ENCODE results near the gene FADD. TPM values are rescaled to one million over a fixed set of nuclear protein-coding genes. Genes with fewer than 3 reads are reported as not detected.

Gene FADD
- total and polyA plus RNA-seq, 8 donors = 4.0 to 20.4 (median 16.5) TPM

- Histone ChIP-seq H3K27me3 (no peaks in the 10 kb centered on the region), H3K4me3 (no peak overlapping the region), H3K9me3 (no peaks in the 10 kb centered on the region), H3K36me3 (no peaks in the 10 kb centered on the region), H3K4me1 (no peaks in the 10 kb centered on the region), H3K27ac (no peak overlapping the region)
- WGBS, 5 donors = 36 to 56% (median 43%) methylated on average over 8 of the region's 8 CpGs
- TF ChIP-seq CTCF (IDR thresholded peaks at IDR 0.05) = no peak
- TF ChIP-seq POLR2AphosphoS5 (IDR thresholded peaks at IDR 0.05) = peak in 1 of 3 donors; percentile 12
- TF ChIP-seq POLR2A (IDR thresholded peaks at IDR 0.05) = no peak
- no peak for TF ChIP-seq EP300 (IDR thresholded peaks at IDR 0.05)
- intact Hi-C loops (cut with DNase I; ENCODE audit: low total_unique reads) = no loop called here
- peak; percentile 33 to 77 for DNase-seq
Observed at GRCh38 chr11:70225681-70226177, 22.6 kb downstream of the FADD start.

GRCh38 chr11:70226183-70226582, 23.1 kb downstream of the FADD start:
- H3K9me3 ChIP-seq = no peaks in the 10 kb centered on the region
- H3K27ac ChIP-seq = no peak overlapping the region
- no peaks in the 10 kb centered on the region for H3K4me1 ChIP-seq
- H3K27me3 ChIP-seq = no peaks in the 10 kb centered on the region
- WGBS, 5 donors = 68 to 93% (median 81%) methylated on average over 3 of the region's 3 CpGs
- no peak overlapping the region for H3K4me3 ChIP-seq
- intact Hi-C loops (cut with DNase I; ENCODE audit: low total_unique reads) = no loop called here
- no peak for TF ChIP-seq CTCF (IDR thresholded peaks at IDR 0.05)
- H3K36me3 ChIP-seq = no peaks in the 10 kb centered on the region
- no peak for DNase-seq

GRCh38 chr11:70226967-70227366, 23.9 kb downstream of the FADD start:
- Histone ChIP-seq H3K27ac (no peak overlapping the region), H3K4me1 (no peaks in the 10 kb centered on the region), H3K27me3 (no peaks in the 10 kb centered on the region), H3K36me3 (no peaks in the 10 kb centered on the region), H3K9me3 (no peaks in the 10 kb centered on the region), H3K4me3 (no peak overlapping the region)
- TF ChIP-seq EP300 (IDR thresholded peaks at IDR 0.05) = no peak
- TF ChIP-seq POLR2A (IDR thresholded peaks at IDR 0.05) = no peak
- TF ChIP-seq POLR2AphosphoS5 (IDR thresholded peaks at IDR 0.05) = no peak
- TF ChIP-seq CTCF (IDR thresholded peaks at IDR 0.05) = no peak
- no peak for DNase-seq
- 53 to 68% (median 57%) methylated on average over 9 of the region's 9 CpGs for WGBS, 5 donors
- intact Hi-C loops (cut with DNase I; ENCODE audit: low total_unique reads) = no loop called here

GRCh38 chr11:70229737-70230136, 26.6 kb downstream of the FADD start:
- WGBS, 5 donors = 75 to 86% (median 80%) methylated on average over 9 to 10 of the region's 10 CpGs
- no peak for DNase-seq
- Histone ChIP-seq H3K9me3 (no peaks in the 10 kb centered on the region), H3K36me3 (no peaks in the 10 kb centered on the region), H3K4me1 (no peaks in the 10 kb centered on the region), H3K27ac (no peak overlapping the region), H3K27me3 (no peaks in the 10 kb centered on the region), H3K4me3 (no peak overlapping the region)
- TF ChIP-seq EP300 (IDR thresholded peaks at IDR 0.05) (no peak), POLR2A (IDR thresholded peaks at IDR 0.05) (no peak), POLR2AphosphoS5 (IDR thresholded peaks at IDR 0.05) (no peak), CTCF (IDR thresholded peaks at IDR 0.05) (no peak)
- intact Hi-C loops (cut with DNase I; ENCODE audit: low total_unique reads) = no loop called here
